ENCODE results near the gene DLGAP1.

DNA sequence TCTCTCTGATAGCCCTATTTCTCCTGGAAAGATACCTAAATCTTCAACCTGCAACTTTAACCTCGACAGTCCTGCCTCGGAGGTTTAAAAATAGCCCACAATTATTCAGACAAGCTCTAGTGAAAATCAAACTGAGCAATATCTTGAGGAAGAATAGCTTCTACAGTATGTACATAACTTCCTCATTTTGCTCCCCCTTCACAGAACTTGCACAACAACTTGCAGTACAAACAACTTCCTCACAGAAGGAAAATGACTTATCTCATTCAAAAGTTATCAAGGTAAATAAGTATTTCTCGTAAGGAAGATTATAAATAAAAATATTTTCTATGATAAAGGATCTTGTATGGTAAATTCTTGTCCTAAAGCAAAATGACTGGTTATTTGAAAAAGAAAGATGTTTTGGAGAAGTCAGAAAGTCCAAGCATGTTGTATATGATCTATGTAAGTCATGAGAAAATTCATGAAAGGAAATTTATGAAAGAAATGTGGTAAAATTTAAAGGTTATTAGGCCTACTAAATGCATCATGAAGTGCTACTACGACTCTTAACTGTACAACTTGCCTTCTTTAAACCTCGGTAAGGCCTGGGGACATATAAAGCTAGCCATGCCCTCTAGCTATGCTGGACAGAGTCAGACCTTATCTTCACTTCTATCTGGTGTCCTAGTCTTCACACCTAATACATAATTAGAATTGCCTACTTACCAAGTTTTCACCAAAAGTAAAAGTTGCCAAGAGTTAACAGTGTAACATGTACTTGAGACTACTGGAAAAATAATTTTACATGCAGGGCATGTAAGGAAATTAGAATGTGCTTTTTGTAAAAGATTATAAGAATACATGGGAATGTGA, 394.5 kb downstream of the DLGAP1 start:
- TF ChIP-seq, protein P1, sequence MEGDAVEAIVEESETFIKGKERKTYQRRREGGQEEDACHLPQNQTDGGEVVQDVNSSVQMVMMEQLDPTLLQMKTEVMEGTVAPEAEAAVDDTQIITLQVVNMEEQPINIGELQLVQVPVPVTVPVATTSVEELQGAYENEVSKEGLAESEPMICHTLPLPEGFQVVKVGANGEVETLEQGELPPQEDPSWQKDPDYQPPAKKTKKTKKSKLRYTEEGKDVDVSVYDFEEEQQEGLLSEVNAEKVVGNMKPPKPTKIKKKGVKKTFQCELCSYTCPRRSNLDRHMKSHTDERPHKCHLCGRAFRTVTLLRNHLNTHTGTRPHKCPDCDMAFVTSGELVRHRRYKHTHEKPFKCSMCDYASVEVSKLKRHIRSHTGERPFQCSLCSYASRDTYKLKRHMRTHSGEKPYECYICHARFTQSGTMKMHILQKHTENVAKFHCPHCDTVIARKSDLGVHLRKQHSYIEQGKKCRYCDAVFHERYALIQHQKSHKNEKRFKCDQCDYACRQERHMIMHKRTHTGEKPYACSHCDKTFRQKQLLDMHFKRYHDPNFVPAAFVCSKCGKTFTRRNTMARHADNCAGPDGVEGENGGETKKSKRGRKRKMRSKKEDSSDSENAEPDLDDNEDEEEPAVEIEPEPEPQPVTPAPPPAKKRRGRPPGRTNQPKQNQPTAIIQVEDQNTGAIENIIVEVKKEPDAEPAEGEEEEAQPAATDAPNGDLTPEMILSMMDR (IDR thresholded peaks at IDR 0.05): no peak
- no peak for TF ChIP-seq ZFX (IDR thresholded peaks at IDR 0.05; ENCODE audit: borderline replicate concordance)
